ENCODE data around the gene WFDC10B.
"Not testable (repeated sequence)": the region's sequence is repeated elsewhere in the genome, so short reads cannot be mapped to it uniquely, and the experiment has no call there.

WFDC10B gene

DNA sequence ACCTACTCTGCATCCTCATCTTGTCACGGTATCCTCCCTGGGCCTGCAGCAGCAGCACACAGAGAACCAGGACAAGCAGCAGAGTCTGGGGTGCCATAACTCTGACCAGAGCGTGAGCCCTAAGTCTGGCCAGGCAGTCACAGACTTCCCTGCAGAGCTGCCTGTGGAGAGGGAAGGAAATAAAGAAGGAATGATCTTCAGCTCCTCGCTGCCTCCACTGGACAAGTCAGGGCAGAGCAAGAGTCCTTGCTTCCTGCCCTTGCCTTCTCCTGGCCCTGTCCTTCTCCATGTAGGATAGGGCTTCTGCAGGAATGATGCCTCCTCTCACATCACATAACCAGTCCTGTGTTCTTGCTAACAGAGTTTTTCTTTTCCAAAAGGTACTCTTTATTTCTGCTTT is 18.9 kb downstream of the WFDC10B start:
- TF ChIP-seq ZNF274 (IDR thresholded peaks at IDR 0.05; ENCODE audit: low read depth, low read length): no peak
- no peak overlapping the region for H3K4me3 ChIP-seq (ENCODE audit: low read length)

DNA sequence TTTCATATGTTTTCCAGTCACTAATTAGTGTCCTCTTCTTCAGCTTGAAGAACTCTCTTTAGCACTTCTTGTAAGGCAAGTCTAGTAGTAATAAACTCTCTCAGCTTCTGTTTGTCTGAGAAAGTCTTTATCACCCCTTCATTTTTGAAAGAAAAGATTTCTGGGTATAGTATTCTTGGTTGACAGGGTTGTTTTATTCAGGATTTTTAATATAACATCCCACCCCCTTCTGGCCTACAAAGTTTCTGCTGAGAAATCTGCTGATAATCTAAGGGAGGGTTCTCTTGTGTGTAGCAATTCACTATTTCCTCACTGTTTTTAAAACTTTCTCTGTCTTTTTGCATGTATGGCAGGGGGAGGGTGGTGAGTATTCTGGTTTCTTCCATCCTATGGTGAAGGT is 25.2 kb downstream of the WFDC10B start:
- no peak for TF ChIP-seq ZNF274 (IDR thresholded peaks at IDR 0.05; ENCODE audit: low read depth, low read length)
- no peak overlapping the region for H3K4me3 ChIP-seq (ENCODE audit: low read length)

DNA sequence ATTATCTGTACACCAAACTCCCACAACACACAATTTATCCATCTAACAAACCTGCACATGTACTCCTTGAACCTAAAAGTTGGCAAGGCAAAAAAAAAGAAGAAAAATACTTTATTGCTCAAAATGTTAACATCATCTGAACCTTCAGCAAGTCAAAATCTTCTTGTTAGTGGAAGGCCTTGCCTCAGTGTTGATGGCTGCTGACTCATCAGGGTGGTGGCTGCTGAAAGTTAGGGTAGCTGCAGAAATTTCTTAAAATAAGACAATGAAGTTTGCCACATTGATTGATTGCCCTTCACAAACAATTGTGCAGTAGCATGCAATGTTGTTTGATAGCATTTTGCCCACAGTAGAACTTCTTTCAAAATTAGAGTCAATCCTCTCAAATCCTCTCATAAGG is 32.1 kb downstream of the WFDC10B start:
- H3K4me3 ChIP-seq (ENCODE audit: low read length): no peak overlapping the region
- TF ChIP-seq ZNF274 (IDR thresholded peaks at IDR 0.05; ENCODE audit: low read depth, low read length): no peak

DNA sequence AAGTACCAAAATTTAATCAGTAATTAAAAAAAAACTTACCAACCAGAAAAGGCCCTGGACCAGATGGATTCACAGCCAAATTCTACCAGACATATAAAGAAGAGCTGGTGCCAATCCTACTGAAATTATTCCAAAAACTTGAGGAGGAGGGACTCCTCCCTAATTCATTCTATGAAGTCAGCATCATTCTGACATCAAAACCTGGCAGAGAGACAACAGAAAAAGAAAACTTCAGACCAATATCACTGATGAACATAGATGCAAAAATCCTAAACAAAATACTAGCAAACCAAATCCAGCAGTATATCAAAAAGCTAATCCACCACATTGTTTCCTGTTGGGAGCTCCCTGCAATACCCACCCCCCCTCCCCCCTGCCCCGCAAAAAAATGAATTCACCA is 34.7 kb downstream of the WFDC10B start, which contains the start of gene WFDC11:
WFDC11 (minus strand) TSS at position 101 of the 400 bp plus-strand sequence. CDS start 19,639 bp downstream, outside the sequence.
- no peak for TF ChIP-seq ZNF274 (IDR thresholded peaks at IDR 0.05; ENCODE audit: low read depth, low read length)
- no peak within 1 kb of the TSS for H3K4me3 ChIP-seq (ENCODE audit: low read length)

DNA sequence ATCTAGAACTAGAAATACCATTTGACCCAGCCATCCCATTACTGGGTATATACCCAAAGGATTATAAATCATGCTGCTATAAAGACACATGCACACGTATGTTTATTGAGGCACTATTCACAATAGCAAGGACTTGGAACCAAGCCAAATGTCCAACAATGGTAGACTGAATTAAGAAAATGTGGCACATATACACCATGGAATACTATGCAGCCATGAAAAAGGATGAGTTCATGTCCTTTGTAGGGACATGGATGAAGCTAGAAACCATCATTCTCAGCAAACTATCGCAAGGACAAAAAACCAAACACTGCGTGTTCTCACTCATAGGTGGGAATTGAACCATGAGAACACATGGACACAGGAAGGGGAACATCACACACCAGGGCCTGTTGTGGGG is 47.8 kb downstream of the WFDC10B start:
- not testable (repeated sequence) for H3K4me3 ChIP-seq (ENCODE audit: low read length)

DNA sequence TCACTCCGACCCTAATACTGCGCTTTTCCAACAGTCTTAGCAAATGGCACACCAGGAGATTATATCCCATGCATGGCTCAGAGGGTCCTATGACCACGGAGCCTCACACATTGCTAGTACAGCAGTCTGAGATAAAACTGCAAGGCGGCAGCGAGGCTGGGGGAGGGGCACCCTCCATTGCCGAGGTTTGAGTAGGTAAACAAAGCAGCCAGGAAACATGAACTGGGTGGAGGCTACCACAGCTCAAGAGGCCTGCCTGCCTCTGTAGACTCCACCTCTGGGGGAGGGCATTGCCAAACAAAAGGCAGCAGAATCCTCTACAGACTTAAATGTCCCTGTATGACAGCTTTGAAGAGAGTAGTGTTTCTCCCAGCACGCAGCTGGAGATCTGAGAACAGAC is 53.1 kb downstream of the WFDC10B start:
- not testable (repeated sequence) for H3K4me3 ChIP-seq (ENCODE audit: low read length)

DNA sequence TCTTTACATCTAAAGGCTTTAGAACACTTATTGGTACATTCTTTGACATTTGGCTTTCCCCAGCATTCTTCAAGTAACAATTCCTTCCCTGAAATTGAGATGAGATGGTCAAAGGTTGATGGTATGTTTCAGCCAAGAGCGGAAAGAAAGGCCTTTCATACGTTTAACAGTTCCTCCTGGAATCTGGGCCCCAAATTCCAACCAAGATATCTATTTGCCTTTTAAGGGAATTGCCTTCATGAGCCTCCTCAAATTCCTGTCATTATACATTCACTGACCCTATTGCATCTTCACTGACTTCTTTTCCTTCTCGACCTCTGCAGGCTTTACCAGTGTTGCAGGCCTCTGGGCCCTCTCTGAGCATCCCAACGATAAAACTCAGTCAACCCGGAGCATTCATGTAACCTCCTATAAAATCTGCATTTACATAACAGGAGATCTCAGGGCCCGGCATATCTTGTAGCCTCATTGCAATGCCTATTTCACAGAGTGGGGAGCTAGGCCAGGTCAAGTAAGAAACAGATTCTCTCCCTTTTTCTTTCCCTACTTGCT is 55.4 kb downstream of the WFDC10B start:
- no peak overlapping the region for H3K4me3 ChIP-seq (ENCODE audit: low read length)
- TF ChIP-seq ZNF274 (IDR thresholded peaks at IDR 0.05; ENCODE audit: low read depth, low read length): no peak

DNA sequence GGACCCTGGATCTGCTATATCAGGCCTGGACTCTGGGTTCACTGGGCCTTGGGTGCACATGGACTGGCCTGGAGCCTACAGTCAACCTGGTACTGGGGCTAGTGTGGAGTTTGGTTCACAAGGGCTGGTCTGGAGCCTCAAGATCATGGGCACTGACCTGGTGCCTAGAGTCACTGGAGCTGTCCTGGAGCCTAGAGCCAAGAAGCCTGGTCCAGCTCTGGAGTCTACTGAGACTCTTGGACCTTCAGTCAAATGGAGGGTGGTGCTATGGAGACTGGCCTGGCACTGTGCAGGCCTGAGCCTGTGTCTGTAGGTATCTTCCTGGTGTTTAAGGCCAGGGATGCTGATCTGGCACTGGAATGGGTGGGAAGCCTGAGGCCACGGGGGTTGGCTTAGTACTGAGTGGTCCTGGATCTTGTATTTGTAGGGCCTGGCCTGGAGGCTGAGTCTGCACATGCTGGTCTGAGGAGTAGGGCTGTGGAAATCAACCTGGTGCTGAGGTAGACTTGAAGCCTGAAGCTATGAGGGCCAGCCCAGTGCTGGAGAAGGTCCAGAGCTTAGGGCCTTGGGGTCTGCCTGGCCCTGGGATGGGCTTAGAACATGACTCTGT is 57.3 kb downstream of the WFDC10B start:
- H3K4me3 ChIP-seq (ENCODE audit: low read length): no peak overlapping the region
- no peak for TF ChIP-seq ZNF274 (IDR thresholded peaks at IDR 0.05; ENCODE audit: low read depth, low read length)

DNA sequence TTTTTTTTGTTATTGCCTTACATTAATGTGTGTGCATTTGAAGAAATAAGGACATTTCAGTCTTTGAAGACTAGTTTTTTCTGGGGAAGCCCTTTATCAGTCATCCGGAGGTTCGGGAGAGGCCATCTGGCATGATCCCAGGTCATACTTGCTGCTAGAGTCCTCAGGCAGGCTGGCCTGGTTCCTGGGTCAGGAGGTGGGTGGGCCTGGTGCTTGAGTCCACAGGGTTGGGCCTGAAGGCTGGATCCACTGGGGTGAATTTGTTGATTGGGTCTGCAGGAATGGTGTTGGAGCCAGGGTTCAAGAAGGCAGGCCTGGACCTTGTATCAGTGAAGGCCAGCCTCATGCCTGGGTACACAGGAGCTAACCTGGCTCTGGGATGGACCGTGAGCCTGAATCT is 57.9 kb downstream of the WFDC10B start:
- no peak for TF ChIP-seq ZNF274 (IDR thresholded peaks at IDR 0.05; ENCODE audit: low read depth, low read length)
- H3K4me3 ChIP-seq (ENCODE audit: low read length): no peak overlapping the region

DNA sequence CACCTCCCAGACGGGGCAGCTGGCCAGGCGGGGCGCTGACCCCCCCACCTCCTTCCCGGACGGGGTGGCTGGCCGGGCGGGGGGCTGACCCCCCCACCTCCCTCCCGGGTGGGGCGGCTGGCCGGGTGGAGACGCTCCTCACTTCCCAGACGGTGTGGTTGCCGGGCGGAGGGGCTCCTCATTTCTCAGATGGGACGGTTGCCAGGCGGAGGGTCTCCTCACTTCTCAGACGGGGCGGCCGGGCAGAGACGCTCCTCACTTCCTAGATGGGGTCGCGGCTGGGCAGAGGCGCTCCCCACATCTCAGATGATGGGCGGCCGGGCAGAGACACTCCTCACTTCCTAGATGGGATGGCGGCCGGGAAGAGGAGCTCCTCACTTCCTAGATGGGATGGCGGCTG is 59.0 kb downstream of the WFDC10B start:
- H3K4me3 ChIP-seq (ENCODE audit: low read length): not testable (repeated sequence)

DNA sequence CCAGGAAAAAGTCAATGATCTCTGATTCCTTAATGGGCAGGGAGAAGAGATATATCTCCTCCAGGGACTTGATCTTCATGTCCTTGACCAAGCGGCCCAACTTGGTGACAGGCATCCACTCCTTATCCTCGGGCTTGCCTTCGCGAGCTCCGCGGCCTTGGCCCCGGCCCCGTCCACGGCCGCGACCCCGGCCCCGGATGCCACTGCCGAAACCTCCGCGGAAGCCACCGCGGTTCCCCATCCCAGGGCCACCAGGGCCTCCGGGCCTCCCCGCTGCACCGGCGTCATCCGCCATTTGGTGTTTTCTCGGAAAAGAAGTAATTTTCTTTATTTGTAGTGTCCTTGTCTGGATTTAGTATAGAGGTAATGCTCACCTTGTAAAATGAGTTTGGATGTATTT is 63.7 kb downstream of the WFDC10B start:
- not testable (repeated sequence) for H3K4me3 ChIP-seq (ENCODE audit: low read length)

DNA sequence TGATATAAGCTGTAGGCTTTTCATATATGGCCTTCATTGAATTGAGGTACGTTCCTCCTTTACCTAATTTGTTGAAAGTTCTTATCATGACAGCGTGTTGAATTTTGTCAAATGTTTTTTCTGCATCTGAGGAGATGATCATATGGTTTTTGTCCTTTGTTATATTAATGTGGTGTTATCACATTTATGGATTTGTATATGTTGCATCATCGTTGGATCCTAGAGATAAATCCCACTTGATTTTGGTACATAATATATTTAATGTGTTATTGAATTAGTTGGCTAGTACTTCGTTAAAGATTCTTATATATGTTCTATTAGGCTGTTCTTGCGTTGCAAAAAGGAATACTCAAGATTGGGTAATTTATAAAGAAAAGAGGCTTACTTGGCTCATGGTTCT is 65.1 kb downstream of the WFDC10B start:
- H3K4me3 ChIP-seq (ENCODE audit: low read length): no peak overlapping the region
- no peak for TF ChIP-seq ZNF274 (IDR thresholded peaks at IDR 0.05; ENCODE audit: low read depth, low read length)

DNA sequence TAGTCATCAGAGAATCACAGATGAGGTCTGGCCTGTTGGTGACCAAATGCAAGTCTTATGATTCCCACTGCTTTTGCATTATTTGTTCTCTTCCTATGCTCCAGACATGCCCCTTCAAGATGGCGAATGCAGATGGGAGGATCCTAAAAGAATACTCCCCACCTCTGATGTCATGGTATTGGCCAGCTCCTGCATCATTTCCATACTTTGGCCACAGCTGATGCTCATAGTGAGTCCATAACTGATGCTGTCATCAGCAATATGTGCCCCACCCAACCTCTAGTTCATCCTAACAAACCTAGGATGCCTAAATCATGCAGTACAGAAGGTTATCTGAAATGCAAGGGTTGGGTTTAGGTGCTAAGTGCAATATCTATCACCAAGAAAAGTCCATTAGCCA is 68.3 kb downstream of the WFDC10B start:
- TF ChIP-seq ZNF274 (IDR thresholded peaks at IDR 0.05; ENCODE audit: low read depth, low read length): no peak
- no peak overlapping the region for H3K4me3 ChIP-seq (ENCODE audit: low read length)

Data from GM08714 (cell line).